ENCODE measurements around the gene DPP9.
"Not testable (repeated sequence)": the region's sequence is repeated elsewhere in the genome, so short reads cannot be mapped to it uniquely, and the experiment has no call there.

DPP9 gene

DNA sequence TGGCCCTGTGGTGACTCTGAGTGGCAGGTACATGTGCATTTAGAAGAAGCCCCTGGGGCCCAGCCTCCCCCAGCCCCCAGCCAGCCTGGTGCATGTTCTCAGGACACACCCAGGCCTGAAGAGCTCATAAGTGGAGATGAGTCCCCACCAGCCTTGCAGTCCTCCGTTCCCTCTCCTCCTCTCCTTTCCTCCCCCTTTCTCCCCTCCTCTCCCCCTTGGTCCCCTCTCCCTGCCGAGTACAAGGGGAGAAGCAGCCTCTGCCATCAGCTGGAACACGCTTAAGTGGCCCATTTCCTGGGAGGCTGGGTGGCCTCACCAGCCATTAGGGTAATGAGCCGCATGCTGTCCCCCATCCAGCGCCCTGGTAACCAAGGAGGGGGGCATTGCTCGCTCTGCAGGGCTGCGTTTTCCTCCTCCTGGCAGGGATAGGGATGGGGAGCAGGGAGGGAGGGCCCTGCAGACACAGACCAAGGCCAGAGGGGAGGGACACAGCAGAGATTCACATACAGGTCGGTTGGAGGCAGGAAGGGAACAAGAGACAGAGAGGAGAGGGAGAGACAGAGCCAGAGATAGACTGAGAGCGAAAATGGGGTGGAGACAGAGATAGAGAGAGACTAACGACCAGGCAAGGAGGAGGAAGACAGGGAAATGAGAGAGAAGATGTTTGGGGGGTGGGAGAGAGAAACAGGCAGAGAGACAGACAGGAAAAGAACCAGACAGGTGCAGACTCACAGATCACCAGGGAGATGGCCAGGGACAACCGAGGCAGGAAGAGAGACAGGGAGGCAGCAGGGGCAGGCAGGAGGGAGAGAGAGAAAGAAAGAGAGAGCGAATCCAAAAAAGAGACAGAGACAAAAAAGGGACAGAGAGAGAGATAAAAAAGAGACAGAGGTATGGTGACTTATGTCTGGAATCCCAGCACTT lies 19.3 kb upstream of the DPP9 start:
- in situ Hi-C loops (cut with MboI; ENCODE audit: low sequenced_read_pairs), result no loop called here

DNA sequence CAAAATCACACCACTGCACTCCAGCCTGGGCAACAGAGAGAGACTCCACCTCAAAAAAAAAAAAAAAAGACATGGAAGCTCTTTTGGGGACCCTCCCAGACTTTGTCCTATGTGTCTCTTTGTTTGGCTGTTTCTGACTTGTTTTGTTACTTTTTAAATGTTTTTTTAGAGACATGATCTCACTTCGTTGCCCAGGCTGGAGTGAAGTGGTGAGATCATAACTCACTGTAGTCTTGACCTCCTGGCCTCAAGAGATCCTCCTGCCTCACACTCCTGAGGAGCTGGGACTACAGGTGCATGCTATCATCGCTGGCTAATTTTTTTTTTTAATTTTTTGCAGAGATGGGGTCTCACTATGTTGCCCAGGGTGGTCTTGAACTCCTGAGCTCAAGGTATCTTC lies 16.4 kb upstream of the DPP9 start:
- in situ Hi-C loops (cut with MboI; ENCODE audit: low sequenced_read_pairs), result no loop called here

DNA sequence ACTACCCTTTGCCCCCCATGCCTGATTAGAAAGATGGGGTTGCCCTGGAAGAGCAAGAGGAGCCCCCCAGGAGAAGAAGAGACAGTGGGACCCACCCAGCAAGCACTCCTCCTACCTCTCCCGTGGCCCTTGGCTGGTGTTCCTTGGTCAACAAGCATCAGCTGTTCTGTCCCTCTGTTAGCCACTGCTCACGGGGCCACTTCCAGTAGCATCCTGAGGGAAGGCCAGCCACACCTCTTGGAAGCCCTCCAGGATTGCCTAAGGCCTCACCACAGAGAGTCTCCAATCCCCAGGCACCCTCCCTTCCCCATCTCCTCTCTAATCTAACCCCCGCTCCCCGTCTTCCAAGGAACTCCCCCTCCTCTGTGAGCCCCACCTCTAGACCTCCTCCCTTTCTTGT lies 15.1 kb upstream of the DPP9 start:
- in situ Hi-C loops (cut with MboI; ENCODE audit: low sequenced_read_pairs), result no loop called here

DNA sequence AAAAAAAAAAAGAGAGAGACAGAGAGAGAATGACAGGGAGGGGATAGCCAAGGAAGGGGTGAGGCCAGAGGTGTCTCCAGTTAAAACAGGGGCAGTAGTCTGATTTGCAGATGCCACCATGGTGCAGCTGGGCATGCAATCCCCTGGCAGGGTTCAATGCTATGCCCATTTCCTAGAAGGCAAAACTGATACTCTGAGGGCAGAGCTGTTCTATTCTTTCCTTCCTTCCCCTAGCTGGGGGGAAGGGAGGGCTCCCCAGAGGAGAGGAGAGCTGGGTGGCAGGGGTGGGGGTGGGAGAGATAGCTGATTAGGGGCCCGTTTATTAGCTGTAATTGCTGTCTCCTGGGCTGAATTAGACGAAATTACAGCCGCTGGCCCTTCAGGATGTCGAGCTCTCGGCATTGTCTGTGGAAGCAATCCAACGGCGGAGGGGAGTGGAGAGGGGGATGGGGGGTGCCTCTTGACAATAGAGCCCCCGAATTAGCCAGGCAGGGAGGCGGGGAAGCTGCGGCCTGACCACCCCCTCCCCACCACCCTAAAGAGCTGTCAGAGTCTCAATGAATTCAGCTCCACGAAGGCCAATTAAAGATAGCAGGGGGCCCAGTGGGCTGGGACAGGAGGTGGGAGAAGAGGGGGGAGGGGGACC lies 14.4 kb upstream of the DPP9 start:
- in situ Hi-C loops (cut with MboI; ENCODE audit: low sequenced_read_pairs), result no loop called here

DNA sequence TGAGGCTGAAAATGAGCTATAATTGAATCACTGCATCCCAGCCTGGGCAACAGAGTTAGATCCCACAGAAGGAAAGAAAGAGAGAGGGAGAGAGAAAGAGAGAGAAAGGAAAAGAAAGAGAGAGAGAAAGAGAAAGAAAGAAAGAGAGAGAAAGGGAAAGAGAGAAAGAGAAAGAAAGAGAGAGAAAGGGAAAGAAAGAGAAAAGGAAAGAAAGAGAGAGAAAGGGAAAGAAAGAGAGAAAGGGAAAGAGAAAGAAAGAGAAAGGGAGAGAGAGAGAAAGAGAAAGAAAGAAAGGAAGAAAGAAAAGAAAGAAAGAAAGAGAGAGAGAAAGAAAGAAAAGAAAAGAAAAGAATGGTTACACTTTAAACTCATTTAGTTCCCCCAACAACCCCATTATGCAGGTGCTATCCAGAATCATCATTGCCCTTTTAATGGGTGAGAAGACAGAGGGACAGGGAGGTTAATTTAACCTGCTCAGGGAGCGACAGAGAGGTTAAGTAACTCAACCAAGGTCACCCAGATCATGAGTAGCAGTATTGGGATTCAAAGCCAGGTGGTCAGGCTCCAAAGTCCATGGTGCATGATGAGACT lies 10.2 kb upstream of the DPP9 start:
- in situ Hi-C loops (cut with MboI; ENCODE audit: low sequenced_read_pairs), result loop anchor here (5.0 kb wide), 1 partner anchor 58 kb away; the partner anchor contains the start of gene FEM1A

DNA sequence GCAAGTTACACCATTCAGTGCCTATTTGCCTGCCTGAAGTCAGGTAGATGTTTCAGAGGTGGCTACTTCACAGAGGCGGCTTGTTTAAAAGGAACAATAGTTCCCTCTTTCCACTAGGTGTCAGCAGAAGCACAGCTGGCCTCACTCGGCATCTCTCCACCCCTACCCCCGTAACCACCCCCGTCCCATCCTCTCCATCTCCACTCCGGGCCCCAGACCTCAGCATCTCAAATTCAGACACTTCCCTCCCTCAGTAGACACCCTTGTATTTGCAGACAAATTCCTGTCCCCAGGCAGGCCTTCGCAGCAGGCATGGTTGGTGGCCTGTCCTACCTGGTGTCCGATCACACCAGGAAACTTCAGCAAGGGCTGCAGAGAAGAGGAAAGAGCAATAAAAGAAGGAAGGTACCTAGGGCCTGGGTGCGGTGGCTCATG lies 9.1 kb upstream of the DPP9 start:
- in situ Hi-C loops (cut with MboI; ENCODE audit: low sequenced_read_pairs), result loop anchor here (5.0 kb wide), 1 partner anchor 60 kb away; the partner anchor contains the start of gene FEM1A

DNA sequence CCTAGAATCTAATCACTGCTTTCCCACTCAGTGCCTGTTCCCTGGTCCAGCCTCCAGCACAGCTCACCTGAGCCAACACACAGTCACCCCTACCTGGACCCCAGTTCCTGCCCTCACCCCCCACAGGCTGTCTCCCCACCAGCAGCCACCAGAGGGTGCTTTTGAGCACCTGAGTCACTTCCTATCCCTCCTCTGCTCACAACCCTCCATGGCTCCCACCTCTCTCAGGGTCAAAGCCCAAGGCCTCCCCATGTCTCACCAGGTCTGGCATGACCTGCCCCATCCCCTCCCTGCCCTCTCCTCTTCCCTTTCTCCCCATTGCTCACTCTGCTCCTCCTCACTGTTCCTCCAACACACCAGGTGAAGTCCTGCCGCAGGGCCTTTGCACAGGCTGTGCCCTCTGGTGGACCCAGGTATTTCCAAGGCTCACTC lies 7.1 kb upstream of the DPP9 start:
- in situ Hi-C loops (cut with MboI; ENCODE audit: low sequenced_read_pairs), result loop anchor here (5.0 kb wide), 1 partner anchor 62 kb away; the partner anchor contains the start of gene FEM1A

DNA sequence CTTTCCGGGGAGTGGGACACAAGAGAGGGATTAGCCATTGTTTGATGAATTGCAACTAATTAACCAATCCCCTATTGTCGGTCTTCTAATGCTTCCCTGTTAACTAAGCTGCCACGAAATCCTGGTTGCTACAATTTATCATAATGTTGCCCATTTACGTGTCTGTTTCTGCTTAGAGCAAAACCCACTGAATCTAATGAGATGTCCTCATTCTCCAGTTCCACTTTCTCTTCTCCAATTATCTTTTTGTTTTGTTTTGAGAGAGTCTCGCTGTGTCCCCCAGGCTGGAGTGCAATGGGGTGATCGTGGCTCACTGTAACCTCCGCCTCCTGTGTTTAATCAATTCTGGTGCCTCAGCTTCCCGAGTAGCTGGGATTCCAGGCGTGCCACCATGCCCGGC lies 5.2 kb upstream of the DPP9 start:
- in situ Hi-C loops (cut with MboI; ENCODE audit: low sequenced_read_pairs), result no loop called here

DNA sequence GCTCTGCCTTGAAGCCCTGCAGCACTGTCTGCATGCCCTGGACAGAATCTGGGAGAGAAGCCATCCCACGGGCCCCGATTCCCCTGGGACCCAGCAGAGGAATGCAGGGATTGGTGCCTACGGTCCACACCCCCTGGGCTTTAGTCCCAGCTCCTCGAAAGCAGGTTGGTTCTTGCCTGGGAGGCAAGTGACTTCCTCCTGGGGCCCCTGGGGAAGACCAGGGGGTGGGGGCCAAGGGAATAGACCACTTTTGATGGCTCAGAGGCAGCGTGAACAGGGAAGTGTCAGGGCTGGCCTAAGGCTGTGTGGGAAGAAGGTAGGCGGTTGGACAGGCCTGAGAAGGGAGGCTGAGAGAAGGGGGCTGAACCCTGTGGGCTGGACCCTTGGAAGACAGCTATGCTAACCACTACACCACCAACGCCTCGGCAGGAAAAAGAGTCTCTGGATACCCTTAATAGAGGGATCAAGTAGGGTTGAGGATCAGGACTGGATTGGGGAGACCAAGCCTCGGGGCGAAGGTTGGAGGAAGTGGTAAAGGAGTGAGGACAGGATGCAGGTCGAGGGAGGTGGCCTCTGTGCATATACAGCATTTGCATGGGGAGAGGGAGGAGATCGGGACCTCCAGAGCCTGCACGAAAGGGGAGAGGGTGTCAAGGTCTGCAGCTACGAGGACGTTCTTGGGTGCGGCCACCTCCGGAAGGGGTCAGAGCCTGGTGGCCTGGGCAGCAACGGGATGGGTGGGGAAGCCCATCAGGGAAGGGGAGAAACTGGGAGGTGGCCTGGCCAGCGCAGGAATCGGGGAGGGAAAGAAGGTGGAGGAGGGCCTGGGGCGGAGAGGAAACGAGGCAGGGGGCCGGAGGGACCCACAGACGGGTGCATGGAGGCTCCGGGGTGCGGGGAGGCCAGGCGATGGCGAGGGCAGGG lies 709 bp downstream of the DPP9 start:
- in situ Hi-C loops (cut with MboI; ENCODE audit: low sequenced_read_pairs), result no loop called here

DNA sequence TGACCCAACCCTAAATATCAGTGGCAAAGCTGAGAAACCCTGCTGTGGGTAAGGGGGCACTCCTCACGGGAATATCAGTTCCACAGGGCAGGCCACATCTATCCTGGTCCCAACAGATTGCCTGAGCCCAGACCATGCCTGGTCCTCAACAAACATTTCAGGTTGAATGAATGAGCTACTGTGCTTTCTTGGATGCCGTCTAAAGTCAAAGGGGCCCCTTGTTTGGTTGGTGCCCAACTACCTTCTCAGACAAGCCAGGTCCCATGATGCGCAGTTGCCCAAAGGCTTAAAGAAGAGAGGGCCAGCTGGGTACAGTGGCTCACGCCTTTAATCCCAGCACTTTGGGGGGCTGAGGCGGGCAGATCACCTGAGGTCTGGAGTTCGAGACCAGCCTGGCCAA lies 2.4 kb downstream of the DPP9 start:
- in situ Hi-C loops (cut with MboI; ENCODE audit: low sequenced_read_pairs), result no loop called here

DNA sequence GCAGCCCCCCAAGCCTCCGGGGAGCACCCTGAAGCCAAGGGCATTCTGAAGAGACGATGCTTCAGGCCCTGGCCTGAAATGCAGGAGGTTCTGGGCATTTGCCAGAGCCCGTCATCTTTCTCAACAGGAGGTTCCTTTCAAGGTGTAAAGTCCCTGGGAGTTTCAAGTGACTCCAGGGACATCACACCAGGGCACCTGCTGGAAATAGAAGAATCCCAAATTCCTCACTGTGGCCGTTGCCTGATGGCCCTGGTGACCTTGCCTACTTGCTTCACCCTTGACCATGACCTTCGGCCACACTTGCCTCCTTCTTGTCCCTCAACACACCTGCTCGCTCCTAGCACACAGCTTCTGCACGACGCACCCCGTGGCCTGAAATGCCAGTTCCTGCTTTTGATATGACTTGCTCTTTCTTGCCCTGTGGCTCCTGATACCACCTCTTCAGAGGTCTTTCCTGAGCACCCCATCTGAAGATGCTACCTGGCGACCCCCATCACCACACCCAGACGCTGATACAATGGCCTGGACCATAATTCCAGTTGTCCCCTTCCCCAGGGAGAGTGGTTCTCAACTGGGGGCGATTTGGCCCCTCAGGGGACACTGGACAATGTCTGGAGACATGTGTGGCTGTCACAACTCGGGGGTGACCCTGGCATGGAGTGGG lies 3.5 kb downstream of the DPP9 start:
- in situ Hi-C loops (cut with MboI; ENCODE audit: low sequenced_read_pairs), result no loop called here

DNA sequence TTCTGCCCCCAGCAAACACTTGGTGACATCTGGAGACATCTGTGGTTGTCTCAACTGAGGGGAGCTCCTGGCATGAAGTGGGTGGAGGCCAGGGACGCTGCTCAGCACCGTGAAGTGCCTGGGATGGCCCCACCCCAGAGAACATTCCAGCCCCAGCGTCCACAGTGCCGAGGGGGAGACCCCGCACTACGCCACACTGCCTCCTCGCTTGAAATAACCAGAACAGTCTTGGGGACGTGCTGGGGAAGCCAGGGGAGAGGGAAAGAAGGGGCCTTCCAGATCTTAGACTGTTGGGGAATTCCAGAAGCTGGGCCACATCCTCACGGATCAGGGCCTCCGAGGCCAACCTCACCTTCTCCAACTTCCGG lies 4.2 kb downstream of the DPP9 start:
- in situ Hi-C loops (cut with MboI; ENCODE audit: low sequenced_read_pairs), result no loop called here

DNA sequence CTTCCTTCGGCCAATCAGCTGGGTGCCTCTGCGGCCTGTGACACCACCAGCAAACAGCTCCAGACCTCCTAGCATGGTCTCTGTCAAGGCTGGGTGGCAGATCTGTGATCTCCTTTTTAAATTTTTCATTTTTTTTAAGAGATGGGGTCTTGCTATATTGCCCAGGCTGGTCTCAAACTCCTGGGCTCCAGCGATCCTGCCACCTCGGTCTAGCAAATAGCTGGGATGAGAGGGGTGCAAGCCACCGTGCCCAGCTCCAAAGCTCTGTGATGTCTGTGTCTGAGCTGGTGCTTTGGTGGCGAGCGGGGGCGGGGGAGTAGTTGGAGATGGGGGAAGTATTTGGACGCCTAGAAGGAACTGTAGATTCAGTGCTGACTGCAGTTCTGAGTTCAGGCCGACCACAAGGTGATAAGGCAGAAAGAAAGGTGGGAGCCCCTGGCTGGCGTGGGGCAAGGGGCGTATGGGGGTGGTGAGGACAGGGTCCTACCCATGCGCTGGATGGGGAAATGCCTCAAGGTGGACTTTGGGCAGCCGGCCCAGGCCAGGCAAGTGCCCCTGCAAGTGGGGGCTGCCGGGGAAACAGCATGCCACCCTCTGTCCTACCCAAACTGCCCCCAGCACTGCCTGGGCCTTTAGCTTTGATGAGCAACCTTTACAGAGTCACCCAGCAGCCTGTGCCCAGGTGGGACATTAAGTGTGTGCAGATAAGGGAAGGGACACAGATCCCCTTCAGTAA lies 5.5 kb downstream of the DPP9 start:
- in situ Hi-C loops (cut with MboI; ENCODE audit: low sequenced_read_pairs), result no loop called here

DNA sequence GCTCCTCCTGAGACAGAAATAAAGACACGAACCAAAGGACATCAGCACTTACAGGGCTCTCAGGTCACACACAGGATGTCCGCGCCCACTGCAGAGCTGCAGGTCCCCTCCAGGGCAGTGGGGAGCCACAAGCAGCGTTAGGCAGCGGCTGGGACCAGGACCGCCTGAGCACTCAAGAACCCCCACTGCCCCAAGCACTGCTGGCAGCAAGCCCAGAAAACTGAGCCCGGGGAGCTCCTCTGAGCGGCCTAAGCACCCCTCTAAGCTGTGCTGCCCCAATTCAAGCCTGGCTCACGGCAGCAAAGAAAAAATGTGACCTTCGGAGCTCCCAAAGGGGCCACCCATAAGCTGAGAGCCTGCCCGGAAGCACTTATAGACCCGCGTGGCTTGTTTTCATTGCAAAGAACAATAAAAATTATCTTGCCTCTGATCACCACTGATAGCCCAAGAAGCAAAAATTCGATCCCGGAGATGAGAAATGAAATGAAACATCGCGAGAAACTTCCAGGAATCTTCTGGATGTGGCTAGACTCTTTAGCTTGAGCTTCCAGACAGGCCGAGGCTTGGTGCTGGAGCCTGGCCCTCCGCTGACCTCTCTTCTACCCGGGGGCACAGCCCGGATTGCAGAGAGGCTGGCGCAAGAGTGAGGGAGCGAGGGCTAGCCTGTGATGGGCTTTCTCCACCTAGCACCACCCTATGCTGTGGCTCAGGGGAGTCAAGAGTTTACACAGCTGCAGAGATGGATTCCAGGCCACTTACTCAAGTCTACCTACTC lies 6.3 kb downstream of the DPP9 start:
- in situ Hi-C loops (cut with MboI; ENCODE audit: low sequenced_read_pairs), result no loop called here

DNA sequence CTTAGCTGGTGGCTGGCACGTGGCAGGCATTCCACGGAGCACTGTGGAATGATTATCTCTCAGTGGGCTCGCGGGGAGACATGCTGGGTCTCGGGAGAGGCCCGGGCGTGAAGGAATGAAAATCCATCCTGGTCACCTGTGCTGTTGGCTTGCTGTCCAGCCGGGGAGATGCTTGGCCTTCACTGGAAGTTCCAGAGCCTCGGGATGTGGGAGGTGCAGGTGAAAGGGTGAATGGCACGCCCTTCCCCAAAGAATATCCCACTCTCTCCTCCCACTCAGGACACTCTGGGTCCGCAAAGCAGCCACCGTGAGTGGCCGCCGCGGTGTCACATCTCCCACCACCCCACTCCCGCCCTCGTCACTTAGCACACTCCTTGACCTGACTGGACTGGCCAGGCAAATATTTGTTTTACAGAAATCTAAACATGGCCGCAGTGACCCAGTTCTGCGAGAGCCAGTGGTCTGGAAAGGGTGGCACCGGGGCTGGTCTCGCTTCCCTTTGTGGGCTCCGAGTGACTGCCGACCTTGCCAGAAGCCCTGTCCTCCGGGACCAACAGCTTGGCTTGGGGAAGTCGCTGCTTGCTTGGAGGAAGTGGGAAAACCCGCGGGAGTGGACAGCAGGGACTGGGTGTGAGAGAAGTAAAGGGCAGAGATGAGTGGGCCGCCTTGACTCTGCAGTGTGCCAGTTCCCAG lies 8.0 kb downstream of the DPP9 start:
- in situ Hi-C loops (cut with MboI; ENCODE audit: low sequenced_read_pairs), result no loop called here

DNA sequence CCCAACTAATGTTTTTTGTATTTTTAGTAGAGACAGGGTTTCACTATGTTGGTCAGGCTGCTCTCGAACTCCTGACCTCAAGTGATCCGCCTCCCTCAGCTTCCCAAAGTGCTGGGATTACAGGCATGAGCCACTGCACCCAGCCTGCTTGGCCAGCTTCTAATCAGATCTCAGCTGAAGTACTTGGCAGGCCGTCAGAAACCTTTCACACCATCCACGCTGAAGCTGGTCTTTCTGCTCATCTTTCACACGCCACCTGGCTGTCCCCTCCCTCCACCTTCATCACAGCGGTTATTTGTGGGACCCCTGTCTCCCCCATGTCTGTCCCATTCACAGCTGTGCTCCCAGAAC lies 8.5 kb downstream of the DPP9 start:
- in situ Hi-C loops (cut with MboI; ENCODE audit: low sequenced_read_pairs), result not testable (repeated sequence)

DNA sequence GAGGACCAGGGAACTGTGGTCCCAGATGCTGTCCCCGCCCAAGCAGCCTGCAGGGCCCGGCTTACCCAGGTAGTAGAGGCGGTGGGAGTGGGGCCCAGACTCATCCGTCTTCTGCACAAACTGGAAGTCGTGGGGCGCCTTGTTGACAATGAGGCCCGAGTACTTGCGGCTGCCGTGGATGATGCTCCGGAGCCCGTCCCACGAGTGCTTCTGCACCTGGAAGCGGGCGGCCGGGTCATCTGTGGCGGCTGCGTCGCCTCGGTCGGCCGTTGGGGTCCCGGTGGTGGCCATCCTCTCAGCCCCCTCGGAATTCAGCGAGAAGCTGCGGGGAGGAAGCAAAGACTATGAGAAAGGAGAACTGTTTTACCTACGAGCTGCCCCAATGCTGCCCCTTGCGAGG lies 9.6 kb downstream of the DPP9 start:
- in situ Hi-C loops (cut with MboI; ENCODE audit: low sequenced_read_pairs), result no loop called here

DNA sequence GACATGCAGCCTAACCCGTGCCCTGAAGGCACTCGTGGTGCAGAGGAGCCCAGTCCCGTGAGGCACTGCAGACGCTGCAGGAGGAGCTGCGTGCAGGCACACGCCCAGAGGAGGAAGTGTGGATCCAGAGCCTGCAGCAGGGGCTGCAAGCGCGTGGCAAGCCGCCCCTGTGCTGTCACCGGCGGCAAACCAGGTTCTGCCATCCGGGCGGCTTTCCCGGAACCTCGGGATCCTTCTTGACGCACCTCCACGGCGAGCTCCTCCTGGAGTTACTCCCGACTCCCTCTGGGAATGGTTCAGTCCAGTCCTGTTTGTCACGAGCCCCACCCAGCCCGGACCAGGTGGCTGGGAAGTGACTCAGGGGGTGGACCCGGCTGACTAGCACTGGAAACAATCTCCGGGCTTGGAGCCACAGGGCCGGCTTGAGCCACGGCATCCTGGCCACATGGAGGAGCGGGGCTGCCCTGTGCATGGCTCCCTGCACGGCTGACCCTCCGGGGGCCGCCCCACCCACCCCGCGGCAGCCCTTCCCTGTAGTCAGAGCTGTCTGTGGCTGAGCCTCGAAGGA lies 10.2 kb downstream of the DPP9 start:
- in situ Hi-C loops (cut with MboI; ENCODE audit: low sequenced_read_pairs), result no loop called here

Data from HL-60/S4 (cell line).